Esophagus muscularis mucosa (tissue), 4 donors: ENCODE results near the gene CUBN.

Experiments used
- EP300 ChIP-seq: sonication (generic); formaldehyde crosslinking; IDR thresholded peaks from one replicate; pipeline ENCODE4 v1.6.1; 2017; ENCODE audit warnings: antibody characterized with exemption
- POLR2A ChIP-seq: fragments of 450-650 bp; IDR thresholded peaks from one replicate; pipeline ENCODE4 v1.6.1; 2017; ENCODE audit warnings: antibody characterized with exemption, moderate library complexity, mild to moderate bottlenecking, low read depth
- TF ChIP-seq, protein P1 (sequence below), 3 experiments: fragments of 200-600 bp in 2 of 3; fragments of 450-650 bp in 1 of 3; sonication (generic) in 2 of 3; IDR thresholded peaks; one replicate each; pipeline ENCODE4 v1.5.1; 2017 to 2019; ENCODE audit warnings: antibody characterized with exemption in 3 of 3, mild to moderate bottlenecking in 2 of 3, moderate library complexity in 1 of 3

DNA sequence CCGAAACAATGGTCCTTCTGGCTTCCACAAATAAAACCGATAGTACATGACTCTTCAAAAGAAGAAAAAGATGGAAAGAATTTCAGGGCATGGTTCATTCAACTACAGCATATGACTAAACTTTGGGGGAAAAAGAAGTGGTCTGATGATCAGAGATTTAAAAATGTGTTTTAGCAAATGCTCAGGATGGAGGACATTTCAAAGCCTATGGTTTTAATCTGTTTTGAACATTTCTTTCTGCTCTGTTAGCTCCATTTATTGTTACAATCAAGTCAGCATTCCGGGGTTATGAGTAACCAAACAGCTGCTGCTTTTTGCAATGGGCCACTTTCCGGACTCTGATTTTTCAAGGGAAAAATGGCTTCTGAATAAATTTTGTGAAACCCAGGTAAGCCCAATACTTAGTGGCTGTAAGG, 142.4 kb downstream of the CUBN start:
- TF ChIP-seq EP300 (no peak), POLR2A (no peak)
- TF ChIP-seq, protein P1, sequence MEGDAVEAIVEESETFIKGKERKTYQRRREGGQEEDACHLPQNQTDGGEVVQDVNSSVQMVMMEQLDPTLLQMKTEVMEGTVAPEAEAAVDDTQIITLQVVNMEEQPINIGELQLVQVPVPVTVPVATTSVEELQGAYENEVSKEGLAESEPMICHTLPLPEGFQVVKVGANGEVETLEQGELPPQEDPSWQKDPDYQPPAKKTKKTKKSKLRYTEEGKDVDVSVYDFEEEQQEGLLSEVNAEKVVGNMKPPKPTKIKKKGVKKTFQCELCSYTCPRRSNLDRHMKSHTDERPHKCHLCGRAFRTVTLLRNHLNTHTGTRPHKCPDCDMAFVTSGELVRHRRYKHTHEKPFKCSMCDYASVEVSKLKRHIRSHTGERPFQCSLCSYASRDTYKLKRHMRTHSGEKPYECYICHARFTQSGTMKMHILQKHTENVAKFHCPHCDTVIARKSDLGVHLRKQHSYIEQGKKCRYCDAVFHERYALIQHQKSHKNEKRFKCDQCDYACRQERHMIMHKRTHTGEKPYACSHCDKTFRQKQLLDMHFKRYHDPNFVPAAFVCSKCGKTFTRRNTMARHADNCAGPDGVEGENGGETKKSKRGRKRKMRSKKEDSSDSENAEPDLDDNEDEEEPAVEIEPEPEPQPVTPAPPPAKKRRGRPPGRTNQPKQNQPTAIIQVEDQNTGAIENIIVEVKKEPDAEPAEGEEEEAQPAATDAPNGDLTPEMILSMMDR (IDR thresholded peaks at IDR 0.05), result no peak
